OCI-LY7 (cell line): ENCODE data around the gene HOOK2. TPM values are rescaled to one million over a fixed set of nuclear protein-coding genes. Genes with fewer than 3 reads are reported as not detected.

Source experiments
- BruUV-seq: library from RNA; stranded (reverse); fragments of 400-500 nt; replicated peaks from 2 replicates; lab custom pipeline; 2021; lab: Mats Ljungman, UMichigan
- CTCF ChIA-PET: fragments of 300-600 bp; sonication (Branson Sonifier 250); formaldehyde crosslinking; loops from one replicate; lab custom pipeline; 2022; ENCODE audit warnings: antibody characterized with exemption; ENCODE audit not compliant: unreplicated experiment; lab: Charles Lee
- POLR2A ChIA-PET: fragments of 300-600 bp; sonication (Branson Sonifier 250); formaldehyde crosslinking; loops from one replicate; lab custom pipeline; 2022; ENCODE audit warnings: antibody characterized with exemption; lab: Charles Lee
- DNase-seq: peaks from one replicate; pipeline ENCODE4 v3.0.0-alpha.2; 2015; ENCODE audit warnings: low spot score
- H2AFZ ChIP-seq: fragments of 200-600 bp; sonication (generic), shearing (Covaris generic); 2 replicates; pipeline ENCODE4 v1.6.1; 2014; ENCODE audit warnings: mild to moderate bottlenecking, antibody characterized with exemption, low read length, moderate library complexity
- H3K27ac ChIP-seq: fragments of 200-600 bp; sonication (generic); 2 replicates; pipeline ENCODE4 v1.5.1; 2014; ENCODE audit warnings: mixed run types, low read depth, mild to moderate bottlenecking, moderate library complexity, low read length, inconsistent platforms; ENCODE audit not compliant: poor library complexity, severe bottlenecking
- H3K36me3 ChIP-seq: fragments of 200-600 bp; sonication (generic); 2 replicates; pipeline ENCODE4 v1.6.1; 2014; ENCODE audit warnings: mild to moderate bottlenecking, antibody characterized with exemption, low read length, moderate library complexity, mixed read lengths; ENCODE audit not compliant: insufficient read depth
- H3K4me1 ChIP-seq: fragments of 200-600 bp; sonication (generic); 2 replicates; pipeline ENCODE4 v1.5.1; 2014; ENCODE audit warnings: mild to moderate bottlenecking, low read length; ENCODE audit not compliant: insufficient read depth, poor library complexity, severe bottlenecking
- H3K4me2 ChIP-seq: fragments of 200-600 bp; sonication (generic); 2 replicates; pipeline ENCODE4 v1.6.1; 2014; ENCODE audit warnings: mild to moderate bottlenecking, low read length
- H3K4me3 ChIP-seq: fragments of 200-600 bp; sonication (generic); 2 replicates; pipeline ENCODE4 v1.5.1; 2014; ENCODE audit warnings: mild to moderate bottlenecking, low read depth, low read length; ENCODE audit not compliant: poor library complexity, severe bottlenecking
- H3K79me2 ChIP-seq: fragments of 200-600 bp; sonication (generic); 2 replicates; pipeline ENCODE4 v1.6.1; 2016; ENCODE audit warnings: low read depth, mild to moderate bottlenecking, low read length, moderate library complexity, mixed read lengths; ENCODE audit not compliant: insufficient read depth
- H3K9me2 ChIP-seq: fragments of 200-600 bp; sonication (generic); 2 replicates; pipeline ENCODE4 v1.6.1; 2016; ENCODE audit warnings: mild to moderate bottlenecking, low read length, mixed read lengths; ENCODE audit not compliant: insufficient read depth
- H3K9me3 ChIP-seq: fragments of 200-600 bp; sonication (generic); 2 replicates; pipeline ENCODE4 v1.6.1; 2014; ENCODE audit warnings: mild to moderate bottlenecking, mixed run types, low read length, mixed read lengths
- H4K20me1 ChIP-seq: fragments of 200-600 bp; sonication (generic); 2 replicates; pipeline ENCODE4 v1.6.1; 2014; ENCODE audit warnings: mild to moderate bottlenecking, antibody characterized with exemption, low read length, moderate library complexity, mixed read lengths; ENCODE audit not compliant: insufficient read depth
- CTCF ChIP-seq: fragments of 200-600 bp; sonication (generic); conservative IDR thresholded peaks from 2 replicates; pipeline ENCODE4 v1.5.1; 2014; ENCODE audit warnings: mild to moderate bottlenecking, antibody characterized with exemption, low read length, moderate library complexity, mixed read lengths
- EZH2phosphoT487 ChIP-seq: fragments of 200-600 bp; sonication (generic); IDR thresholded peaks from 2 replicates; pipeline ENCODE4 v1.6.1; 2018; ENCODE audit warnings: low read depth, borderline replicate concordance, mild to moderate bottlenecking, mixed run types, antibody characterized with exemption, low read length, moderate library complexity, mixed read lengths
- intact Hi-C: fragments of 100-400 bp; cut with micrococcal nuclease; formaldehyde crosslinking; loops from one replicate; pipeline ENCODE4 v1.10.0; 2022; ENCODE audit not compliant: unreplicated experiment
- total RNA-seq, 2 experiments: library from RNA; depleted of rRNA in 1 of 2; stranded (reverse); fragments of >200 nt in 1 of 2; shearing (Covaris generic) in 1 of 2; gene quantifications; 2 replicates each; pipeline ENCODE4 v1.2.3, GENCODE V29; 2014 to 2022

HOOK2 gene
- total RNA-seq, 2 experiments from 2014 or later: 9.1 to 28.8 TPM

DNA sequence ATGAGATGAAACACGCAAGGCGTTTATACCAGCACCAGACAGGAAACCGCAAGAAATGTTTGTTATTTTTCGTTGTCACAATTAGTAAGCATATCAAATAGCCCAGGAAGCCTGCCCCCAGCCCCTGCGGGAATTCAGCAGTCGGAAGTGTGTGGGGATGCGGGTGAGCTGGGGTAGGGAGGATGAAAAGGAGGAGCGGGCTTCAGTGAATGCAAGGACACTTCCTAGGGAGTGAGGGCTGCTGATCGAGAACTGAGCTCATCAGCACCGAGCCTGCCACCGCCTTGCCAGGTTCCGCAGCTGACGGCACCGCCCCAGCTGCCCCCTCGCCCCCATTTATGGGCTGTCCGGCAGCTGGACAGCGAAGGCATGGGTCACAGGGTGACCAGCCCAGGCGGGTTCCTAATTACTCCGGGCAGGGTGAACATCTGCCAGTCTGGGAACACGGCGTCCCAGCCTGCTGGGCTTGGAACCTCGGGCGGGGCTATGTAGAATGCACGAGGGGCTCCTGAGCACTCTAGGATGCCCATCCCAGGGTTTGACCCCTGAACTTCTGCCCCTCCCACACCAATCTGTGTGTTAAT, 25.3 kb downstream of the HOOK2 start:
- intact Hi-C loops: no loop called here
- H2AFZ ChIP-seq: no peak overlapping the region
- ChIA-PET POLR2A (no interaction called here), CTCF (no interaction called here)
- H3K4me2 ChIP-seq: no peak overlapping the region
- TF ChIP-seq EZH2phosphoT487 (no peak), CTCF (no peak)
- H3K36me3 ChIP-seq: peaks cover 38% of the 10 kb centered on the region
- no peaks in the 10 kb centered on the region for H3K4me1 ChIP-seq
- no peaks in the 10 kb centered on the region for H4K20me1 ChIP-seq
- H3K9me2 ChIP-seq: no peaks in the 10 kb centered on the region
- H3K9me3 ChIP-seq: peaks cover 11% of the 10 kb centered on the region; the same call in 1 of the 2 replicates
- H3K27ac ChIP-seq: no peak overlapping the region
- no TSS peak for BruUV-seq
- no peak for DNase-seq
- H3K4me3 ChIP-seq: no peak overlapping the region
- no peaks in the 10 kb centered on the region for H3K79me2 ChIP-seq

DNA sequence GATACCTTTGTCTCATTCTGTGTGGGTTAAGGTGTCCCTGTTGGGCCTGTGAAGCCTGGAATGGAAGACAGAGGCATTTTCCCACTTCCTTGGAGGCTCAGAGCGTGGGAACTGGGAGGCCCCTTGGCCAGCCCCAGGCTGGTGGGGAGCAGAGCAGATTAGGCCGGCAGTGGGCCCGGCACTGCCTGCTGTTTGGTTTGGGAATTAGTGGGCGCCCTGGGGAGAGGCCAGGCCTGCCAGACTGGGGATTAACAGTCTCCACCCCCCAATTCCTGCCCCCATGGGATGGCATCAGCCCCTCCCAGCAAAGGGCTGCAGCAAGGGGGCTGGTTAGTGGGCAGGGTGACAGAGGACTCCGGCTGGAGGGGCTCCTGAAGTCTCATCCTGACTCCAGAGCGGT, 26.9 kb downstream of the HOOK2 start:
- H3K4me1 ChIP-seq: no peaks in the 10 kb centered on the region
- no peak for DNase-seq
- no peak overlapping the region for H3K27ac ChIP-seq
- H3K36me3 ChIP-seq: peaks cover 46% of the 10 kb centered on the region
- no peak overlapping the region for H3K4me3 ChIP-seq
- H4K20me1 ChIP-seq: no peaks in the 10 kb centered on the region
- TF ChIP-seq EZH2phosphoT487: no peak
- TF ChIP-seq CTCF: no peak
- ChIA-PET POLR2A (interaction anchor here (0.6 kb wide), 1 partner anchor 352 kb away, joined by 5 read pairs; no protein-coding TSS in a partner anchor), CTCF (no interaction called here)
- intact Hi-C loops: no loop called here
- no peak overlapping the region for H2AFZ ChIP-seq
- H3K79me2 ChIP-seq: no peaks in the 10 kb centered on the region
- H3K4me2 ChIP-seq: no peak overlapping the region
- no peaks in the 10 kb centered on the region for H3K9me2 ChIP-seq
- BruUV-seq: no TSS peak
- peaks cover 11% of the 10 kb centered on the region; the same call in 1 of the 2 replicates for H3K9me3 ChIP-seq

- TF ChIP-seq CTCF: no peak
- TF ChIP-seq EZH2phosphoT487: no peak
- Histone ChIP-seq H3K4me2 (no peak overlapping the region), H3K36me3 (peaks cover 54% of the 10 kb centered on the region), H3K4me1 (no peaks in the 10 kb centered on the region), H3K4me3 (no peak overlapping the region), H3K79me2 (no peaks in the 10 kb centered on the region), H2AFZ (no peak overlapping the region), H4K20me1 (no peaks in the 10 kb centered on the region), H3K9me2 (no peaks in the 10 kb centered on the region), H3K27ac (no peak overlapping the region), H3K9me3 (peaks cover 11% of the 10 kb centered on the region; the same call in 1 of the 2 replicates)
- POLR2A ChIA-PET: no interaction called here
- no TSS peak for BruUV-seq
- CTCF ChIA-PET: no interaction called here
- intact Hi-C loops: no loop called here
- no peak for DNase-seq
Measured at GRCh38 chr19:12745166-12745897, 30.0 kb downstream of the HOOK2 start.
